ENCODE data around the gene RABL2B.

Gene RABL2B

GRCh38 chr22:50738649-50739227 is 44.7 kb downstream of the RABL2B start:
- no peak for DNase-seq (ENCODE audit: low read depth in 2 of 2)

GRCh38 chr22:50737728-50738648 is 45.4 kb downstream of the RABL2B start, which contains the start of gene ACR:
ACR (plus strand) TSS chr22:50738204; CDS start chr22:50738236, 32 bp downstream.
- DNase-seq (ENCODE audit: low read depth in 2 of 2): no peak

- no peak for DNase-seq (ENCODE audit: low read depth in 2 of 2)
These were observed 47.8 kb downstream of the RABL2B start for GRCh38 chr22:50735739-50736030.

GRCh38 chr22:50734986-50735738 is 48.3 kb downstream of the RABL2B start:
- no peak for DNase-seq (ENCODE audit: low read depth in 2 of 2)

- no peak for DNase-seq (ENCODE audit: low read depth in 2 of 2)
These were observed 49.1 kb downstream of the RABL2B start for GRCh38 chr22:50734343-50734771.

GRCh38 chr22:50733521-50734342 is 49.7 kb downstream of the RABL2B start:
- no peak for DNase-seq (ENCODE audit: low read depth in 2 of 2)

- no peak for DNase-seq (ENCODE audit: low read depth in 2 of 2)
These were observed 50.8 kb downstream of the RABL2B start for GRCh38 chr22:50732681-50733080.

GRCh38 chr22:50731811-50732624 is 51.4 kb downstream of the RABL2B start:
- DNase-seq (ENCODE audit: low read depth in 2 of 2): peak; percentile 46 to 47

GRCh38 chr22:50730941-50731661 is 52.3 kb downstream of the RABL2B start:
- no peak for DNase-seq (ENCODE audit: low read depth in 2 of 2)

GRCh38 chr22:50730013-50730891 is 53.2 kb downstream of the RABL2B start:
- no peak for DNase-seq (ENCODE audit: low read depth in 2 of 2)

GRCh38 chr22:50729391-50730012 is 53.9 kb downstream of the RABL2B start:
- DNase-seq (ENCODE audit: low read depth in 2 of 2): no peak

- no peak for DNase-seq (ENCODE audit: low read depth in 2 of 2)
These were observed 54.9 kb downstream of the RABL2B start for GRCh38 chr22:50728523-50728931.

- no peak for DNase-seq (ENCODE audit: low read depth in 2 of 2)
These were observed 55.5 kb downstream of the RABL2B start for GRCh38 chr22:50727678-50728522.

GRCh38 chr22:50726643-50727340 is 56.6 kb downstream of the RABL2B start:
- DNase-seq (ENCODE audit: low read depth in 2 of 2): no peak

- no peak for DNase-seq (ENCODE audit: low read depth in 2 of 2)
These were observed 57.8 kb downstream of the RABL2B start for GRCh38 chr22:50725597-50725996.

GRCh38 chr22:50724616-50725015 is 58.8 kb downstream of the RABL2B start:
- no peak for DNase-seq (ENCODE audit: low read depth in 2 of 2)

GRCh38 chr22:50723991-50724390 is 59.4 kb downstream of the RABL2B start:
- DNase-seq (ENCODE audit: low read depth in 2 of 2): no peak

Data from stimulated activated CD4-positive, alpha-beta T cell treated with anti-CD3 and anti-CD28 coated beads, Interleukin-4, amount 100 ng/mL, for 48 hours (primary cell).